Peyer's patch (tissue), 4 donors: ENCODE measurements around the gene AKAP7. TPM values are rescaled to one million over a fixed set of nuclear protein-coding genes. Genes with fewer than 3 reads are reported as not detected.

Experiments
- DNase-seq, 3 donors: peaks; one replicate each; pipeline ENCODE4 v3.0.0-alpha.2; 2017 to 2019
- H3K27ac ChIP-seq, 4 donors: fragments of 200-600 bp; sonication (generic); one replicate each; pipeline ENCODE4 v1.5.1; 2016 to 2019
- H3K27me3 ChIP-seq, 2 donors: fragments of 200-600 bp; sonication (generic); one replicate each; pipeline ENCODE4 v1.5.1; 2019
- H3K36me3 ChIP-seq, 3 donors: fragments of 200-600 bp; sonication (generic); one replicate each; pipeline ENCODE4 v1.5.1; 2016 to 2019
- H3K4me1 ChIP-seq, 4 donors: fragments of 200-600 bp; sonication (generic); one replicate each; pipeline ENCODE4 v1.5.1; 2016 to 2019
- H3K4me3 ChIP-seq, 4 donors: fragments of 200-600 bp; sonication (generic); 1 replicate in 3 of 4; 2 replicates in 1 of 4; pipeline ENCODE4 v1.5.1; 2016 to 2019; ENCODE audit warnings: mild to moderate bottlenecking in 1 of 4
- H3K9me3 ChIP-seq, 4 donors: fragments of 200-600 bp; sonication (generic); one replicate each; pipeline ENCODE4 v1.5.1; 2016 to 2019; ENCODE audit warnings: mild to moderate bottlenecking in 1 of 4
- CTCF ChIP-seq, 6 experiments: fragments of 450-650 bp in 4 of 6; fragments of 200-600 bp in 2 of 6; sonication (generic) in 1 of 6; IDR thresholded peaks; one replicate each; pipeline ENCODE4 v1.5.1; 2017 to 2019; ENCODE audit warnings: antibody characterized with exemption in 6 of 6, mild to moderate bottlenecking in 3 of 6, moderate library complexity in 1 of 6
- POLR2A ChIP-seq, 2 donors: fragments of 450-650 bp; IDR thresholded peaks; one replicate each; pipeline ENCODE4 v1.5.1; 2017; ENCODE audit warnings: antibody characterized with exemption in 2 of 2, mild to moderate bottlenecking in 2 of 2, moderate library complexity in 2 of 2
- total RNA-seq, 4 donors: library from RNA; depleted of rRNA; stranded (reverse); fragments of >200 nt; gene quantifications; one replicate each; pipeline ENCODE4 v1.1.0, GENCODE V29; 2016

Gene AKAP7
- total RNA-seq, 4 donors from 2014 or later: 8.3 to 24.7 (median 13.3) TPM

GRCh38 chr6:131183427-131184095, 48.3 kb downstream of the AKAP7 start:
- TF ChIP-seq CTCF (IDR thresholded peaks at IDR 0.05): no peak
- TF ChIP-seq POLR2A (IDR thresholded peaks at IDR 0.05): no peak
- H3K9me3 ChIP-seq: no peaks in the 10 kb centered on the region
- H3K27ac ChIP-seq: no peak overlapping the region
- H3K36me3 ChIP-seq: no peaks in the 10 kb centered on the region
- no peaks in the 10 kb centered on the region for H3K27me3 ChIP-seq
- DNase-seq: no peak
- no peaks in the 10 kb centered on the region for H3K4me1 ChIP-seq
- no peak overlapping the region for H3K4me3 ChIP-seq

GRCh38 chr6:131191590-131191989, 56.3 kb downstream of the AKAP7 start:
- Histone ChIP-seq H3K4me3 (no peak overlapping the region), H3K4me1 (no peaks in the 10 kb centered on the region), H3K27ac (no peak overlapping the region), H3K27me3 (no peaks in the 10 kb centered on the region), H3K9me3 (no peaks in the 10 kb centered on the region), H3K36me3 (no peaks in the 10 kb centered on the region)
- no peak for DNase-seq
- no peak for TF ChIP-seq CTCF (IDR thresholded peaks at IDR 0.05)
- TF ChIP-seq POLR2A (IDR thresholded peaks at IDR 0.05): no peak

GRCh38 chr6:131197716-131198115, 62.4 kb downstream of the AKAP7 start:
- peak overlapping the region in 2 of 4 donors; percentile 30 to 35 for H3K27ac ChIP-seq
- H3K4me1 ChIP-seq: no peaks in the 10 kb centered on the region
- TF ChIP-seq POLR2A (IDR thresholded peaks at IDR 0.05) (no peak), CTCF (IDR thresholded peaks at IDR 0.05) (no peak)
- DNase-seq: peak in 2 of 3 donors; percentile 41 to 64
- no peaks in the 10 kb centered on the region for H3K36me3 ChIP-seq
- H3K9me3 ChIP-seq: no peaks in the 10 kb centered on the region
- no peaks in the 10 kb centered on the region for H3K27me3 ChIP-seq
- H3K4me3 ChIP-seq: no peak overlapping the region

GRCh38 chr6:131199568-131200272, 64.5 kb downstream of the AKAP7 start:
- no peaks in the 10 kb centered on the region for H3K4me1 ChIP-seq
- H3K36me3 ChIP-seq: no peaks in the 10 kb centered on the region
- peak overlapping the region; percentile 59 to 66 (median 62) for H3K27ac ChIP-seq
- H3K4me3 ChIP-seq: no peak overlapping the region
- no peaks in the 10 kb centered on the region for H3K9me3 ChIP-seq
- DNase-seq: peak; percentile 52 to 82 (median 65)
- TF ChIP-seq CTCF (IDR thresholded peaks at IDR 0.05): peak; percentile 60 to 90 (median 69)
- TF ChIP-seq POLR2A (IDR thresholded peaks at IDR 0.05): no peak
- no peaks in the 10 kb centered on the region for H3K27me3 ChIP-seq

- TF ChIP-seq POLR2A (IDR thresholded peaks at IDR 0.05) (no peak), CTCF (IDR thresholded peaks at IDR 0.05) (peak in 2 of 6 experiments; percentile 7 to 32)
- DNase-seq: no peak
- no peak overlapping the region for H3K27ac ChIP-seq
- no peaks in the 10 kb centered on the region for H3K36me3 ChIP-seq
- H3K27me3 ChIP-seq: no peaks in the 10 kb centered on the region
- H3K9me3 ChIP-seq: no peaks in the 10 kb centered on the region
- no peaks in the 10 kb centered on the region for H3K4me1 ChIP-seq
- no peak overlapping the region for H3K4me3 ChIP-seq
Observed at GRCh38 chr6:131205481-131206244, 70.4 kb downstream of the AKAP7 start.
